ENCODE data around the gene LDLRAD4.

DNA sequence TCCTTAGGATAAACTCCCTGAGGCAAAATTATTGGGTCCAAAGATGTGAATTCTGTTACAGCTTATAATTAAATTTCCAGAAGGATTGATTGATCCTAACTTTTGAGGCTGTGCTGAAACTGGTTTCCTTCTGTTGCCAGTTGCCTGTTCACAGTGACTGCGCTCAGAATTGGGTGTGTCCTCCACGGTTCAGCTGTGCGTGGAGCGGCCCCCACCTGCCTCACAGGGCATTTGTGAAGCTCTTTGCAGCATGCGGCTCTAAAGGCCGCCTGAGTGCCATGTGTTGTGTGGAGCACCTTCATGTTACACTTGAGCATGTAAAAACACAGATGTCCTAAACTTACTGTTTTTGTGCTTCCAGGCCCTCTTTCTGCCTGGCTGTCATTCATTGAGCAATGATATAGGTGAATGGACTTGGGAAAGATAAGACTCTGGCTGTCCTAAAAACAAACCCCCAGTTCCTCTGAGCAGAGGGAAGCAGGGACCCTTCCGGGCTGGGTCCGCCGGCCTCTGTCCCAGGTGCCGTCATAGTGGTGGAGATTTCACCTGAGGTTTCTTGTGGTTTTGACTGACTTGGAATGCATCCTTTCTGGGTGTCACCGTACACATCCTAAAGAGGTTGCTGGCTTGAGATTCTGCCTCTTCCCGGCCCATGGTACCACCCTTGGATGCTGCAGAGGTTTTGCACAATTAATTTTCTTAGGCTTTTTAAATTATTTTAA, 173.6 kb downstream of the LDLRAD4 start:
- TF ChIP-seq EP300 (IDR thresholded peaks at IDR 0.05) (no peak), CTCF (IDR thresholded peaks at IDR 0.05) (no peak), POLR2AphosphoS5 (IDR thresholded peaks at IDR 0.05) (no peak)
